Uterus (tissue), 2 donors: ENCODE data around the gene IGF1R.

ENCODE experiments used
- POLR2A ChIP-seq, 2 donors: fragments of 450-650 bp; IDR thresholded peaks; one replicate each; pipeline ENCODE4 v1.6.1; 2016; ENCODE audit warnings: antibody characterized with exemption in 2 of 2, mild to moderate bottlenecking in 1 of 2, moderate library complexity in 1 of 2
- TF ChIP-seq, protein P1 (sequence below), 4 experiments: fragments of 200-600 bp in 2 of 4; fragments of 450-650 bp in 2 of 4; sonication (generic) in 2 of 4; IDR thresholded peaks; one replicate each; pipeline ENCODE4 v1.5.1; 2016 to 2019; ENCODE audit warnings: antibody characterized with exemption in 4 of 4, mild to moderate bottlenecking in 2 of 4, moderate library complexity in 1 of 4

DNA sequence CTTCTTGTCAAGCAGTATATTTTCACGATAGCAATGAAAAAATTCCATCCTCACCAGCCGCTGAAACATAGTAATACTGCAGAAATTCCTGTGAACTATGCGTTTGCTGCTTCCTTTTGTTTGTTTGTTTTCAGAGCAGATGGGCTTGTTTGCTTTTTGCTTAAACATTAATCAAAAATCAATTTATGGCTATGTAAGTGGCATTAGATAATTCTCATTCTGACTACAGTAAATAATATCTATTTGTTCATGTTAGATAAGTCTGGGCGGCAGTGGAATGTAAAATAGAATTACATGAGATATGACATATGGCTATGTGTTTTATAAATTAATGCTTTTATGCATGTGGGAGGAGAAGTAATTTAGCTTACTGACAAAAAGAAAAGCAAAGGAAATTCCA lies 195.5 kb downstream of the IGF1R start:
- TF ChIP-seq, protein P1, sequence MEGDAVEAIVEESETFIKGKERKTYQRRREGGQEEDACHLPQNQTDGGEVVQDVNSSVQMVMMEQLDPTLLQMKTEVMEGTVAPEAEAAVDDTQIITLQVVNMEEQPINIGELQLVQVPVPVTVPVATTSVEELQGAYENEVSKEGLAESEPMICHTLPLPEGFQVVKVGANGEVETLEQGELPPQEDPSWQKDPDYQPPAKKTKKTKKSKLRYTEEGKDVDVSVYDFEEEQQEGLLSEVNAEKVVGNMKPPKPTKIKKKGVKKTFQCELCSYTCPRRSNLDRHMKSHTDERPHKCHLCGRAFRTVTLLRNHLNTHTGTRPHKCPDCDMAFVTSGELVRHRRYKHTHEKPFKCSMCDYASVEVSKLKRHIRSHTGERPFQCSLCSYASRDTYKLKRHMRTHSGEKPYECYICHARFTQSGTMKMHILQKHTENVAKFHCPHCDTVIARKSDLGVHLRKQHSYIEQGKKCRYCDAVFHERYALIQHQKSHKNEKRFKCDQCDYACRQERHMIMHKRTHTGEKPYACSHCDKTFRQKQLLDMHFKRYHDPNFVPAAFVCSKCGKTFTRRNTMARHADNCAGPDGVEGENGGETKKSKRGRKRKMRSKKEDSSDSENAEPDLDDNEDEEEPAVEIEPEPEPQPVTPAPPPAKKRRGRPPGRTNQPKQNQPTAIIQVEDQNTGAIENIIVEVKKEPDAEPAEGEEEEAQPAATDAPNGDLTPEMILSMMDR (IDR thresholded peaks at IDR 0.05): no peak
- no peak for TF ChIP-seq POLR2A (IDR thresholded peaks at IDR 0.05)
